Activated T-cell treated with anti-CD3 and anti-CD28 coated beads, Interleukin-2, amount 50 U/mL, for 1 hour (primary cell): ENCODE results near the gene EXO1.
"Not testable (repeated sequence)": the region's sequence is repeated elsewhere in the genome, so short reads cannot be mapped to it uniquely, and the experiment has no call there.

ENCODE experiments used
- DNase-seq: peaks from one replicate; pipeline ENCODE4 v3.0.0-alpha.2; 2020

Gene EXO1

DNA sequence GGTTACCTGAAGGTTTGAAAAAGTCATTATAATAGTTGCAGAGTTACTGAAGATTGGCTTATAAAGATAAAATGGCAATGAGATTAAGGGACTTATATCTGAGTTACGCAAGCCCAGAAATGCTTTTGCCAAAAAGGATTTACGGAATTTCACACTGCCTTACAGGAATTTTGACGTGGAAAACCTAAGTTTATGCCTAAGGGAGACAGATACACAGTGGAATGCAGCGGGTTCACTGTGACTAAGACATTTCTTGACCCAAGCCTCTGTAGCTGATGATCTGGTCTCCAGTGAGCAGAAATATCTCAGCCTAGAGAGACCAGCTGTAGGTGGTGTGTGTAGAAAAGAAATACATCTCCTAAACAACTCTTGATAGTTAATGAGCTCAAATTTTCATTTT, 10.1 kb upstream of the EXO1 start:
- DNase-seq = no peak

- DNase-seq = no peak
Observed at GRCh38 chr1:241838897-241839296, 9.1 kb upstream of the EXO1 start.

DNA sequence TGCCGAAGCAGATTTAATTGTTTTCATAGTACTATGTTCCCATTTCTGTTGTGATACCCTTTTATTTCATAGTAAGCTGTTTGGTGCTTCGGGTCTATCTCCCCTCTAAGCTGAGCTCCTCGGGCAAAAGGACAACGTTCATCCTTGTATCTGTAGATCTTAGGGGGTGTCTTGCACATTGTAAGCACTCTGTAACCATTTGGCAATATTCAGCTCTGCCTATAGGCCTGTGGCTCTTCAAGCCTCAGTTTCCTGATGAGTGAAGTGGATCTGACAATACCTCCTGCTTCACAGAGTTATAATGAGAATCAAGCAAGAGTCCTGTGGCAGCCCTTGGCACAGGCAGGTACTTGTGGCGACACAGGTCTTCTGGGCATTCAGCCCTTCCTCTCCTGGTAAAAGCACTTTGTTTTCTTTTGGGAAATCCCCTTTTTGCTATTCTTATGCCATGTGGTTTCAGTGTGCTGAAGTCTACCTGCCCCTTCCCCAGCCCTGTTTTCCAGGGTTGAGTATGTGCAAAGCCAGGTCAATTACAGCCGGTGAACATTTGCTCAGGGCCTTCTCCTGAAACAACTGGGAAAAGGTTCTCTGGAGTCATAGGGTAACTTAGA, 8.5 kb upstream of the EXO1 start:
- DNase-seq = no peak

DNA sequence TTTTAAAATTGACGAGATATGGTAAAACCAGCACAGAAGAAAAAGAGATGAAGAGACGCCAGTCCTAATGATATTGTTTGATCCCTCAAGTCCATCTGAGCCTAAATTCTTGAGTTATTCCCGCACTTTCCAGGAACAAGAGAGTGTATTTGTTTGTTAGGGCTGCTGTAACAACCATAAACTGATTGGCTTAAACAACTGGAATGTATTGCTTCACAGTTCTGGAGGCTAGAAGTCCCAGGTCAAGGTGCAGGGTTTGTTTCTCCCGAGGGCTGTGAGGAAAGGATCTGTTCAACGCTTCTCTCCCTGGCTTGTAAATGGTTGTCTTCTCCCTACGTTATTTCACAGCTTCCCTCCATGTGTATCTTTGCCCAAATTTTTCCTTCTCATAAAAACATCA, 7.8 kb upstream of the EXO1 start:
- DNase-seq = no peak

GRCh38 chr1:241841691-241842090, 6.3 kb upstream of the EXO1 start:
- no peak for DNase-seq

DNA sequence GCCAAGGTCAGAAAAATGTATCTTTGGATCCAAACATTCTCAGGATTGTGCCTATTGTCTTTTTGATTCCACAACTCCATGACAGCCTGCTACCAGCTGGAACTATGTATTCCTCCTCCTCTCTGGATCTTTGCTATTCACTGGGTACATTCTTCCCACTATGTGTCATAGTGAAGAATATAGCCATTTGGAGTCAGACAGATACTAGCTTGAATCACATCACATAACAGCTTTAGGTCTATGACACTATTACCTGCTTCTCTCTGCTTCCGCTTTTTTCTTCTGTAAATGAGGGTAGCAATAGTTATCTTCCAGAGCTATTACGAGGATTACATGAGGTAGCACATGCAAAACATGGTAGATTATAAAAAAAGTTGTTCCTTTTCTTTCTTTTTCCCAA, 5.4 kb upstream of the EXO1 start:
- no peak for DNase-seq

DNA sequence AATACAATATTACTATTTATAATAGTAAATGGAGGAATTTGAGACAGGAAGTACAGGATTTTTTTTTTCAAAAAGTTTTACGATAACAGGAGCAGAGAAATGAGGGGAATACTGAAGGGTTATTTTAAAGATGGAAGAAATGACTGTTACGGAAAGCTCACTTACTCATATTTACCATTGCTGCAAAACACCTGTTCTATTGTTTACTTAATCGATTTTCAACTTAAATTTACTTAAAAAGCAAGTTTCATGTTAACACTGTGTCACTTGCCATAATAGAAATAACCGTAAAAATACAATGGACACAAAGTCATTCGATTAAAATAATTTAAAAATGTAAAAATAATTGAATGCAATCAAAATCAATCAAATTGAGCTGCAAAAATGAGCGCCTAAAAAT, 3.4 kb upstream of the EXO1 start:
- no peak for DNase-seq

DNA sequence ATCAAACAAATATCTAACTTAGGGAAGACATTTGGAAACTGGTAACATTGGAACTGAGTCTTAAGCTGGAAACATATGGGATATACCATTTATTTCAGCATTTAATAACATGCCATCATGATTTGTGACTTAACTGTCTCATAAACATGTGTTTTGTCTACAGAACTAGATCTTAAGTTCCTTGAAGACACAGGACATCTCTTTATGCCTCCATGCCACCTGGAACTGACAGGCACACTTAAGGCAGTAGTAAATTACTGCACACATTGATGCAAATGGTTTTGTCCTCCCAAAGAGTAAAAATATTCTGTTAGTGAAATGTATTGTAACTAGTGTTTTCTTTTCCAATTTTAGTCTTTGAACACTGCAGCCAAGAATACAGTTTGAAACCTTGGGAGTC, 1.6 kb upstream of the EXO1 start:
- DNase-seq = no peak

DNA sequence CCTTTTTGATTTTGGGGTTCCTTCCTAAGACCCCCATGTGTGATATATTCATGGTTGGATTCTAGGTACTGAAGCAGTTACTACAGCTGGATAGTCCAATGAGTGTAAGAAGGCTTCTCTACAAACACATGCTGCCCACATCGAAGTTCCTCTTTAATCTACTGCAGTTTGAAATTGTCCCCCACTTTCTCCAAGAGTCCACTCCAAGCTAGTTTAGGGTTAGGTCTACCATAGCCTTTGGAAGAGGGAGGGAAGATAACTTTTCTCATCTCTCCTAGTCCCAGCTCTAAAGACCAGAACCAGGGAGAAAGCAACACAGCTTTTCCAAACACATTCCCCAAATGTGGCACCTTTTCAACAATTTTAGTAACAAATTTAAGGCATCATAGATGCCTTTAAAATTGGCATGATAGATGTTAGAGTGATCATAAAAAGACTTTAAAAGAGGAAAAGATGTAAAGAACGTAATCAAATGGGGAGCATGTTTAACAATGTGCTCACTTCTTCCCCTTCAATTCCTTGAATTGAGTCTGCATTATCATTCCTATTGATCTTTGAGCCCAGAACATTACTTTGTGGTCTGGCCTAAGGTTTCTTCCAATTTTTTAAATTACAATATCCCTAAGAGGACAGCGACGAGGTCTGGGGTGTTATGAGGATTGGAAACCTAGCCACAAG, 1.0 kb upstream of the EXO1 start:
- no peak for DNase-seq

GRCh38 chr1:241847540-241847795, 536 bp upstream of the EXO1 start:
- DNase-seq = no peak

GRCh38 chr1:241848686-241849344, 811 bp downstream of the EXO1 start:
- DNase-seq = no peak

DNA sequence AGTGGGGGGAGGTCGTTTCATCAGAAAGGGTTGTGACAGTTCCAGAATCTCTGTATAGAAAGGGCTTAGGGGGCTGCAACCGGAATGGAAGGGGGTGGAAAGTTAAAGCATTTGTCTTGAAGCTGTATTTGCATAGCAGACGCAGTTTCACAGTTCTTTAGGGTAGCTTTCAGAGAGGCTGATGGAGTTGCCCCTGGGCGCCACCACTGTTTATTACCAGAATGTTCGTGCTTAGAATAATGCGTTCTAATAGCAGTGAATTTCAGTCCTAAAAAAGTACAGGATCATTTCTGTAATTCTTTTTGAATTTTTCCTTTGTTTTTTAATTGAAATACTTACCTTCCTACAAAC, 1.3 kb downstream of the EXO1 start:
- no peak for DNase-seq

DNA sequence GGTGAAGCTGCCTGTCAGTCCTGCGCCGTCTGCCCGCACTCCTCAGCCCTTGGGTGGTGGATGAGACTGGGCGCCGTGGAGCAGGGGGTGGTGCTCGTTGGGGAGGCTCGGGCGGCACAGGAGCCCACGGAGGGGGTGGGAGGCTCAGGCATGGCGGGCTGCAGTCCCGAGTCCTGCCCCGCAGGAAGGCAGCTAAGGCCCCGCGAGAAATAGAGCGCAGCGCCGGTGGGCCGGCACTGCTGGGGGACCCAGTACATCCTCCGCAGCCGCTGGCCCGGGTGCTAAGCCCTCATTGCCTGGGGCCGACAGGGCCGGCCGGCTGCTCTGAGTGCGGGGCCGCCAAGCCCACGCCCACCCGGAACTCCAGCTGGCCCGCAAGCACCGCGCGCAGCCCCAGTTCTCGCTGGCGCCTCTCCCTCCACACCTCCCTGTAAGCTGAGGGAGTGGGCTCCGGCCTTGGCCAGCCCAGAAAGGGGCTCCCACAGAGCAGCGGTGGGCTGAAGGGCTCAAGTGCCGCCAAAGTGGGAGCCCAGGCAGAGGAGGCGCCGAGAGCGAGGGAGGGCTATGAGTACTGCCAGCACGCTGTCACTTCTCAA, 7.6 kb downstream of the EXO1 start:
- not testable (repeated sequence) for DNase-seq

- no peak for DNase-seq
Observed at GRCh38 chr1:241857131-241857530, 9.1 kb downstream of the EXO1 start.

DNA sequence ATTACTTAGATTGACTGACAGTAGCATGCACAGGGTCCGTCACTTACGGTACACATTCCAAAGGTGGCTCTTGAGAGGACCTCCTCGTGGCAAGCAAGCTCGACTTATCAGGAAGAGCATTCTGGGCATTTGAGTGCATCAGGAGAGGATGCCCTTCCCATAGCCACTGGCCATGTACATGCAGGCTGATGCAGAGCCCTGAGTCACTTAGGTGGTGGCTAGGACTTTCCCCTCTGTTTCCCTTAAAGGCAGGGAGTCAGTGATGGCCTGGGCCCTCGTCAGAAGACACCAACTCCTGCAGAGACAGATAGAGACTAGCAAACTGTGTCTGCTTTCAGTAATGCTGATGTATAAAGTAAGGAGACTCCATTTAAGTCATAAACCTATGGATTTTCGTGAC, 12.9 kb downstream of the EXO1 start:
- DNase-seq = no peak

GRCh38 chr1:241869022-241869421, 21.0 kb downstream of the EXO1 start:
- no peak for DNase-seq

DNA sequence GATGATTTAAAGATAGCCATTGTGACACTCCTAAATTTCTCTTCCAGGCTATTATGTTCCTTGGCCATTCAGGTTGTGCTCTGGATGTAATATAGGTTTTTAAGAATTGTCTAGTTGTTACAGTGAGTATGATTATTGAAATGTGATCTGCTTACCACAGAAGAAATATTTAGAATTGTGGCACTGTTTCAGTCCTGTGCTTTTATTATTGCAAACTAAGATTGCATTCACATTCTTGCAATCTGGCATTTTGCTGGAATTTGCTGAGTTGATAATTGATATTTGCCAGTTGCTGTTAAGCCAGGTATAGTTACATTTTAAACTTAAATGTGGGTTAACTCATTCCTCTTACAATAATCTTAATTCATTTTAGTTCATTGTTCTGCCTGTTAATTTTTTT, 22.3 kb downstream of the EXO1 start:
- no peak for DNase-seq

- DNase-seq = no peak
Observed at GRCh38 chr1:241870746-241871430, 22.9 kb downstream of the EXO1 start.

DNA sequence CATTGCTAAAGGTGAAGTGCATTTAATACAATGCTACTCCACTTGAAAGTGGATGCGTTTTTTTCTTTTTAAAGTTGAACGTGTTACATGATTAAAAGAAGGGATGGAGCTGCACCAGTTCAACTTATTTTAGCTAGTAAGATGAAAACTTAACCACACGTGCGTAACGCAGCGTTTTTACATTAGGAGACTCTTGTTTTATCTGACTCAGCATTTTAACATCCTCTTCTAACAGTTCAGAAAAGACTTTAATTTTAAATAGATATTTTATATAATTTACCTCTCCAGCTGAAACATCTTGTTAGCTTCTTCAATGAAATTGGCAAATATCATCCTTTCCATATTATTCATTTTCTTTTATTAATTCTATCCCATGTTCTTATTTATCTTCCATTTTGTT, 33.4 kb downstream of the EXO1 start:
- no peak for DNase-seq

GRCh38 chr1:241883159-241883558, 35.2 kb downstream of the EXO1 start:
- no peak for DNase-seq

GRCh38 chr1:241888232-241888631, 40.2 kb downstream of the EXO1 start:
- no peak for DNase-seq

- DNase-seq = no peak
Observed at GRCh38 chr1:241891296-241891695, 43.3 kb downstream of the EXO1 start.

GRCh38 chr1:241894016-241894415, 46.0 kb downstream of the EXO1 start:
- DNase-seq = no peak

GRCh38 chr1:241895013-241895412, 47.0 kb downstream of the EXO1 start:
- no peak for DNase-seq
